SK-N-SH (cell line): ENCODE results near the gene CBX8. TPM values are rescaled to one million over a fixed set of nuclear protein-coding genes. Genes with fewer than 3 reads are reported as not detected.

Experiments used
- CTCF ChIA-PET: fragments of 300-600, 350-600 bp; formaldehyde crosslinking; extraction: SDS; loops from one replicate; lab custom pipeline; 2021; lab: Yijun Ruan, JAX
- POLR2A ChIA-PET: fragments of 350-600 bp; sonication (Branson Sonifier 250); formaldehyde crosslinking; extraction: SDS; loops from one replicate; lab custom pipeline; 2020; ENCODE audit warnings: antibody characterized with exemption, inconsistent platforms; lab: Yijun Ruan, JAX
- DNase-seq: peaks from one replicate; pipeline ENCODE4 v3.0.0; 2012
- H2AFZ ChIP-seq: fragments of 200-600 bp; sonication (generic); 2 replicates; pipeline ENCODE4 v1.8.1; 2016; ENCODE audit warnings: antibody characterized with exemption, mild to moderate bottlenecking, low read depth
- H3F3A ChIP-seq: fragments of 200-600 bp; sonication (generic); replicated peaks from 2 replicates; pipeline ENCODE3; 2016; ENCODE audit warnings: antibody characterized with exemption, mild to moderate bottlenecking; ENCODE audit not compliant: insufficient read depth
- H3K27ac ChIP-seq, 2 experiments: fragments of 200-500 bp in 1 of 2; fragments of 200-600 bp in 1 of 2; sonication (Bioruptor generic) in 1 of 2; sonication (generic), shearing (Covaris generic) in 1 of 2; 2 replicates each; pipeline versions ENCODE4 v1.5.1 to v1.6.1; 2014 to 2016; ENCODE audit warnings: low read depth in 2 of 2, inconsistent platforms in 1 of 2, low read length in 1 of 2, mild to moderate bottlenecking in 1 of 2, mixed read lengths in 1 of 2
- H3K27me3 ChIP-seq: fragments of 200-600 bp; sonication (generic), shearing (Covaris generic); 2 replicates; pipeline ENCODE4 v1.6.1; 2016; ENCODE audit warnings: mixed run types; ENCODE audit not compliant: insufficient read depth
- H3K36me3 ChIP-seq, 2 experiments: fragments of 200-500 bp in 1 of 2; fragments of 200-600 bp in 1 of 2; sonication (Bioruptor generic) in 1 of 2; sonication (generic) in 1 of 2; replicated peaks in 1 of 2; 2 replicates each; pipeline versions ENCODE3 to v1.5.1; 2014 to 2016; ENCODE audit warnings: low read length in 1 of 2, mild to moderate bottlenecking in 1 of 2; ENCODE audit not compliant: insufficient read depth in 2 of 2, control insufficient read depth in 1 of 2
- H3K4me1 ChIP-seq, 2 experiments: fragments of 200-500 bp in 1 of 2; fragments of 200-600 bp in 1 of 2; sonication (Bioruptor generic) in 1 of 2; sonication (generic), shearing (Covaris generic) in 1 of 2; 2 replicates each; pipeline versions ENCODE4 v1.5.1 to v1.6.1; 2014 to 2016; ENCODE audit warnings: low read depth in 1 of 2, low read length in 1 of 2, mixed run types in 1 of 2; ENCODE audit not compliant: insufficient read depth in 2 of 2, control insufficient read depth in 1 of 2
- H3K4me2 ChIP-seq: fragments of 200-600 bp; sonication (generic), shearing (Covaris generic); 2 replicates; pipeline ENCODE4 v1.6.1; 2017; ENCODE audit warnings: mixed run types
- H3K4me3 ChIP-seq, 2 experiments: fragments of 200-500 bp in 1 of 2; fragments of 200-600 bp in 1 of 2; sonication (Bioruptor generic) in 1 of 2; sonication (generic), shearing (Covaris generic) in 1 of 2; 2 replicates each; pipeline versions ENCODE4 v1.5.1 to v1.8.1; 2014 to 2016; ENCODE audit warnings: low read depth in 2 of 2, inconsistent platforms in 1 of 2, low read length in 1 of 2, mild to moderate bottlenecking in 1 of 2, mixed read lengths in 1 of 2, moderate library complexity in 1 of 2
- H3K79me2 ChIP-seq: fragments of 200-600 bp; sonication (generic); 2 replicates; pipeline ENCODE4 v1.8.1; 2017; ENCODE audit warnings: mild to moderate bottlenecking; ENCODE audit not compliant: insufficient read depth
- H3K9ac ChIP-seq: fragments of 200-600 bp; sonication (generic); 2 replicates; pipeline ENCODE4 v1.6.1; 2017; ENCODE audit warnings: mixed run types
- H3K9me2 ChIP-seq: fragments of 200-600 bp; sonication (generic); 2 replicates; pipeline ENCODE4 v1.6.1; 2017; ENCODE audit warnings: mixed run types
- H3K9me3 ChIP-seq: fragments of 200-600 bp; sonication (generic); 2 replicates; pipeline ENCODE4 v1.6.1; 2017; ENCODE audit warnings: mixed run types, mild to moderate bottlenecking, moderate library complexity
- H4K20me1 ChIP-seq: fragments of 200-600 bp; sonication (generic); 2 replicates; pipeline ENCODE4 v1.6.1; 2017; ENCODE audit warnings: mild to moderate bottlenecking, mixed run types; ENCODE audit not compliant: insufficient read depth
- FOSL2 ChIP-seq: IDR thresholded peaks from 2 replicates; pipeline ENCODE4 v1.4.0; 2012; ENCODE audit warnings: low read depth, mild to moderate bottlenecking, moderate library complexity, borderline replicate concordance
- FOXM1 ChIP-seq: IDR thresholded peaks from 2 replicates; pipeline ENCODE4 v1.4.0; 2012; ENCODE audit warnings: low read depth, mild to moderate bottlenecking
- GATA2 ChIP-seq: sonication (generic); formaldehyde crosslinking; IDR thresholded peaks from 2 replicates; pipeline ENCODE4 v1.5.0; 2020; ENCODE audit warnings: mild to moderate bottlenecking, missing genetic modification reagents
- JUND ChIP-seq: IDR thresholded peaks from 2 replicates; pipeline ENCODE4 v1.4.0; 2012
- MEF2A ChIP-seq: IDR thresholded peaks from 2 replicates; pipeline ENCODE4 v1.4.0; 2012; ENCODE audit warnings: low read depth, borderline replicate concordance
- RCOR1 ChIP-seq: fragments of 150-350 bp; IDR thresholded peaks from 2 replicates; pipeline ENCODE4 v1.6.1; 2017; ENCODE audit warnings: antibody characterized with exemption, low read length
- REST ChIP-seq: IDR thresholded peaks from 2 replicates; pipeline ENCODE4 v1.6.1; 2012; ENCODE audit warnings: mild to moderate bottlenecking, low read depth, low read length, moderate library complexity
- RFX5 ChIP-seq: IDR thresholded peaks from 2 replicates; pipeline ENCODE4 v1.6.1; 2012; ENCODE audit warnings: mild to moderate bottlenecking, improper control_type of control experiment, low read length
- RXRA ChIP-seq: IDR thresholded peaks from 2 replicates; pipeline ENCODE4 v1.4.0; 2012; ENCODE audit warnings: low read depth, mild to moderate bottlenecking, borderline replicate concordance
- SIN3A ChIP-seq: IDR thresholded peaks from 2 replicates; pipeline ENCODE4 v1.6.1; 2012; ENCODE audit warnings: low read depth, mild to moderate bottlenecking, low read length, moderate library complexity, borderline replicate concordance
- TAF1 ChIP-seq: IDR thresholded peaks from 2 replicates; pipeline ENCODE4 v1.6.1; 2012; ENCODE audit warnings: low read depth, mild to moderate bottlenecking, low read length, moderate library complexity, borderline replicate concordance
- USF1 ChIP-seq: IDR thresholded peaks from 2 replicates; pipeline ENCODE4 v1.4.0; 2012; ENCODE audit warnings: low read depth, borderline replicate concordance
- ZBTB33 ChIP-seq: IDR thresholded peaks from 2 replicates; pipeline ENCODE4 v1.4.0; 2012; ENCODE audit warnings: low read depth, borderline replicate concordance
- WGBS: methylation state at CpG from one replicate; pipeline ENCODE4 v1.1.6; 2017; ENCODE audit warnings: low lambda C conversion rate; 5-methylcytosine and 5-hydroxymethylcytosine counted together
- polyA plus RNA-seq, 3 experiments: library from polyadenylated mRNA; depleted of rRNA; stranded (reverse); fragments of >200 nt; gene quantifications; 2 replicates each; pipeline ENCODE4 v1.2.3, GENCODE V29; 2012

Gene CBX8
- polyA plus RNA-seq, 1 of the 3 experiments (the other 2 are of a cell fraction): 2.9 TPM

GRCh38 chr17:79832218-79833109, 35.6 kb upstream of the CBX8 start:
- POLR2A ChIA-PET: interaction anchor here (0.8 to 1.2 kb wide), 3 partner anchors 15 to 20 kb away, joined by 3 to 4 read pairs (median 4); no protein-coding TSS in a partner anchor
- Histone ChIP-seq H3K79me2 (peaks cover 27% of the 10 kb centered on the region), H4K20me1 (peaks cover 37% of the 10 kb centered on the region), H3K36me3 (peaks cover 15 to 28% of the 10 kb centered on the region in 2 experiments), H3K9ac (no peak overlapping the region), H3K27ac (peak overlapping the region in 1 of 2 experiments; percentile 77; a peak in 1 of 4 replicates), H2AFZ (no peak overlapping the region), H3F3A (peaks cover 14% of the 10 kb centered on the region), H3K4me3 (no peak overlapping the region), H3K9me2 (no peaks in the 10 kb centered on the region), H3K4me1 (peaks cover 13 to 50% of the 10 kb centered on the region in 2 experiments; a peak in 3 of 4 replicates), H3K9me3 (no peaks in the 10 kb centered on the region), H3K4me2 (no peak overlapping the region), H3K27me3 (no peaks in the 10 kb centered on the region)
- WGBS: 83% methylated on average over 65 of the region's 72 CpGs
- TF ChIP-seq SIN3A (no peak), FOSL2 (no peak), TAF1 (no peak), USF1 (no peak), RFX5 (no peak), MEF2A (no peak), GATA2 (CRISPR knock-in tag) (no peak), RXRA (no peak), FOXM1 (no peak), REST (no peak), JUND (no peak), ZBTB33 (no peak), RCOR1 (no peak)
- CTCF ChIA-PET: interaction anchor here (1.3 to 7.1 kb wide), 6 partner anchors 10 to 92 kb away, joined by 5 to 65 read pairs (median 36); partner anchors contain the start of gene CBX4
- DNase-seq: peak; percentile 63
